GM19023 (cell line): ENCODE results near the gene MED7.

Source experiments
- ATAC-seq: cut with Tn5 transposase; IDR thresholded peaks from one replicate; pipeline ENCODE4 v1.9.1; 2021; ENCODE audit warnings: mild to moderate bottlenecking, moderate library complexity; ENCODE audit not compliant: unreplicated experiment

The MED7 gene

DNA sequence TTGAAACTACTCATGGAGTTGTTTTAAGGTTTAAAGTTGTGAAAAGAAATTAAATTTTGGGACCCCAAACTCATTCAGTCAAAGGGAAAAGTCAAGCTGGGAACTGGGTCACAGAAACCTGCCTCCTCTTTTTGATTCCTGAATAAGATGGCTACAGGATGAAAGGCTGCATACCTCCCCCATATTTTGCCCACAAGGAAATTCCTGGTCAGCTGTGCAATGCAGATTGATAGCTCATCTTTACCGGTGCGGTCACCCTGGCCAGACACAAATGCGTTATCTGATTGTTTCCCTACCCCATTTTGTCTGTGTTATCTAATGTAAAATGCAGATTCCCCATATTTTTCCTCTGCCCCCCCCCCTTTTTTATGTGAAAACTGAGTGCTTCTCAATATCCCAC, 35.2 kb downstream of the MED7 start:
- no peak for ATAC-seq

GRCh38 chr5:157106630-157107461, 35.8 kb downstream of the MED7 start:
- no peak for ATAC-seq

GRCh38 chr5:157100140-157100679, 42.5 kb downstream of the MED7 start:
- ATAC-seq = no peak

- no peak for ATAC-seq
Observed at GRCh38 chr5:157088342-157088990, 54.2 kb downstream of the MED7 start.
